ENCODE data around the gene SPTB. TPM values are rescaled to one million over a fixed set of nuclear protein-coding genes. Genes with fewer than 3 reads are reported as not detected.

Gene SPTB
- total RNA-seq, 1 experiment from 2014 or later, result 2.3 TPM

GRCh38 chr14:64817631-64818030, 62.1 kb downstream of the SPTB start:
- Histone ChIP-seq H3K27me3 (ENCODE audit: insufficient read depth, low read length) (no peaks in the 10 kb centered on the region), H2BK15ac (ENCODE audit: low read depth, low read length) (no peak overlapping the region), H4K91ac (ENCODE audit: insufficient read length, low read depth, low read length) (no peak overlapping the region), H2BK12ac (ENCODE audit: insufficient read length, low read depth, low read length) (no peak overlapping the region), H2BK120ac (ENCODE audit: low read depth, low read length, poor library complexity, severe bottlenecking) (no peak overlapping the region), H4K20me1 (ENCODE audit: control insufficient read depth, insufficient read depth, insufficient read length) (no peaks in the 10 kb centered on the region), H3K4me1 (ENCODE audit: insufficient read depth, low read length) (peaks cover 5% of the 10 kb centered on the region; the same call in 1 of the 2 replicates), H2BK20ac (ENCODE audit: low read depth, low read length, poor library complexity, severe bottlenecking) (no peak overlapping the region), H3K27ac (ENCODE audit: insufficient read length, low read depth, low read length) (no peak overlapping the region), H4K5ac (ENCODE audit: insufficient read length, low read depth, low read length) (no peak overlapping the region), H3K9me3 (ENCODE audit: control insufficient read depth, low read depth, low read length) (no peaks in the 10 kb centered on the region), H3K18ac (ENCODE audit: insufficient read length, low read depth, low read length) (no peak overlapping the region), H2BK5ac (ENCODE audit: insufficient read length, low read length) (no peak overlapping the region), H2AK5ac (ENCODE audit: insufficient read length, low read length) (no peak overlapping the region), H2AFZ (ENCODE audit: low read length) (no peak overlapping the region), H3K23me2 (ENCODE audit: insufficient read length, low read depth, low read length, poor library complexity, severe bottlenecking) (no peaks in the 10 kb centered on the region), H3K56ac (ENCODE audit: insufficient read length, low read depth, low read length) (no peak overlapping the region), H3K4me2 (ENCODE audit: insufficient read depth, insufficient read length, low read length) (no peak overlapping the region), H4K8ac (replicated peaks; ENCODE audit: insufficient read length, low read depth, low read length) (no peak overlapping the region), H3K14ac (ENCODE audit: insufficient read depth, low read length) (0 out of 2 replicates have a peak overlapping the region, but pooled peaks have one; percentile 16), H3K79me2 (ENCODE audit: insufficient read depth, low read length) (no peaks in the 10 kb centered on the region), H3K4ac (ENCODE audit: low read depth, low read length) (no peak overlapping the region), H3K23ac (ENCODE audit: insufficient read length, low read depth, low read length) (no peak overlapping the region), H3K9ac (ENCODE audit: extremely low read depth, insufficient read length, low read length) (no peak overlapping the region), H3K79me1 (ENCODE audit: insufficient read depth, low read depth, low read length, poor library complexity, severe bottlenecking) (no peaks in the 10 kb centered on the region), H3T11ph (ENCODE audit: low read length) (no peak overlapping the region)
- peaks cover 12 to 23% of the 10 kb centered on the region in 2 experiments for H3K4me1 Mint-ChIP-seq
- no peak for DNase-seq
- no CpG with 5 or more reads among the region's 3 CpGs for WGBS (ENCODE audit: extremely low coverage, insufficient read length, low lambda C conversion rate)
- H3K36me3 Mint-ChIP-seq (ENCODE audit: insufficient read depth in 1 of 3, low read depth in 3 of 3), result no peaks in the 10 kb centered on the region
- TF ChIP-seq, protein P1, sequence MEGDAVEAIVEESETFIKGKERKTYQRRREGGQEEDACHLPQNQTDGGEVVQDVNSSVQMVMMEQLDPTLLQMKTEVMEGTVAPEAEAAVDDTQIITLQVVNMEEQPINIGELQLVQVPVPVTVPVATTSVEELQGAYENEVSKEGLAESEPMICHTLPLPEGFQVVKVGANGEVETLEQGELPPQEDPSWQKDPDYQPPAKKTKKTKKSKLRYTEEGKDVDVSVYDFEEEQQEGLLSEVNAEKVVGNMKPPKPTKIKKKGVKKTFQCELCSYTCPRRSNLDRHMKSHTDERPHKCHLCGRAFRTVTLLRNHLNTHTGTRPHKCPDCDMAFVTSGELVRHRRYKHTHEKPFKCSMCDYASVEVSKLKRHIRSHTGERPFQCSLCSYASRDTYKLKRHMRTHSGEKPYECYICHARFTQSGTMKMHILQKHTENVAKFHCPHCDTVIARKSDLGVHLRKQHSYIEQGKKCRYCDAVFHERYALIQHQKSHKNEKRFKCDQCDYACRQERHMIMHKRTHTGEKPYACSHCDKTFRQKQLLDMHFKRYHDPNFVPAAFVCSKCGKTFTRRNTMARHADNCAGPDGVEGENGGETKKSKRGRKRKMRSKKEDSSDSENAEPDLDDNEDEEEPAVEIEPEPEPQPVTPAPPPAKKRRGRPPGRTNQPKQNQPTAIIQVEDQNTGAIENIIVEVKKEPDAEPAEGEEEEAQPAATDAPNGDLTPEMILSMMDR (conservative IDR thresholded peaks at IDR 0.05), result no peak
- H3K4me3 Mint-ChIP-seq, result no peak overlapping the region
- no peak overlapping the region for H3K27ac Mint-ChIP-seq
- H3K9me3 Mint-ChIP-seq, result no peaks in the 10 kb centered on the region
- H3K27me3 Mint-ChIP-seq (ENCODE audit: low read depth), result peaks cover 12% of the 10 kb centered on the region
